GM18502 (cell line): ENCODE results near the gene WIPF1.
A peak's percentile ranks its signal among the peaks of the same experiment; 100 is the strongest.
"Not testable (repeated sequence)": the region's sequence is repeated elsewhere in the genome, so short reads cannot be mapped to it uniquely, and the experiment has no call there.

Source experiments
- ATAC-seq: cut with Tn5 transposase; IDR thresholded peaks from one replicate; pipeline ENCODE4 v1.9.1; 2021; ENCODE audit warnings: mild to moderate bottlenecking; ENCODE audit not compliant: unreplicated experiment, poor library complexity

WIPF1 gene

DNA sequence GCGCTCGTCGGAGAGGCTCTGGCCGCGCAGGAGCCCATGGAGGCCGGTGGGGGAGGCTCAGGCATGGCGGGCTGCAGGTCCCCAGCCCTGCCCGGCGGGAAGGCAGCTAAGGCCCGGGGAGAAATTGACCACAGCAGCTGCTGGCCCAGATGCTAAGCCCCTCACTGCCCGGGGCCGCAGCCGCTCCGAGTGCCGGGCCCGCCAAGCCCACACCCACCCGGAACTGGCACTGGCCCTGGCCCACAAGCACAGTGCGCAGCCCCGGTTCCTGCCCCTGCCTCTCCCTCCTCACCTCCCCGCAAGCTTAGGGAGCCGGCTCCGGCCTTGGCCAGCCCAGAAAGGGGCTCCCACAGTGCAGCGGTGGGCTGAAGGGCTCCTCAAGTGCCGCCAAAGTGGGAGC is 49.0 kb downstream of the WIPF1 start:
- ATAC-seq: not testable (repeated sequence)

DNA sequence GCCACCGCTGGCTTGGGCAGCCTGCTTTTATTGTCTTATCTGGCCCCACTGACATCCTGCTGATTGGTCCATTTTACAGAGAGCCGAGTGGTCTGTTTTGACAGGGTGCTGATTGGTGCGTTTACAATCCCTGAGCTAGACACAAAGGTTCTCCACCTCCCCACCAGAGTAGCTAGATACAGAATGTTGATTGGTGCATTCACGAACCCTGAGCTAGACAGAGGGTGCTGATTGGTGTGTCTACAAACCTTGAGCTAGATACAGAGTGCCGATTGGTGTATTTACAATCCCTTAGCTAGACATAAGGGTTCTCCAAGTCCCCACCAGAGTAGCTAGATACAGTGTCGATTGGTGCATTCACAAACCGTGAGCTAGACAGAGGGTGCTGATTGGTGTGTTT is 49.6 kb downstream of the WIPF1 start:
- not testable (repeated sequence) for ATAC-seq

DNA sequence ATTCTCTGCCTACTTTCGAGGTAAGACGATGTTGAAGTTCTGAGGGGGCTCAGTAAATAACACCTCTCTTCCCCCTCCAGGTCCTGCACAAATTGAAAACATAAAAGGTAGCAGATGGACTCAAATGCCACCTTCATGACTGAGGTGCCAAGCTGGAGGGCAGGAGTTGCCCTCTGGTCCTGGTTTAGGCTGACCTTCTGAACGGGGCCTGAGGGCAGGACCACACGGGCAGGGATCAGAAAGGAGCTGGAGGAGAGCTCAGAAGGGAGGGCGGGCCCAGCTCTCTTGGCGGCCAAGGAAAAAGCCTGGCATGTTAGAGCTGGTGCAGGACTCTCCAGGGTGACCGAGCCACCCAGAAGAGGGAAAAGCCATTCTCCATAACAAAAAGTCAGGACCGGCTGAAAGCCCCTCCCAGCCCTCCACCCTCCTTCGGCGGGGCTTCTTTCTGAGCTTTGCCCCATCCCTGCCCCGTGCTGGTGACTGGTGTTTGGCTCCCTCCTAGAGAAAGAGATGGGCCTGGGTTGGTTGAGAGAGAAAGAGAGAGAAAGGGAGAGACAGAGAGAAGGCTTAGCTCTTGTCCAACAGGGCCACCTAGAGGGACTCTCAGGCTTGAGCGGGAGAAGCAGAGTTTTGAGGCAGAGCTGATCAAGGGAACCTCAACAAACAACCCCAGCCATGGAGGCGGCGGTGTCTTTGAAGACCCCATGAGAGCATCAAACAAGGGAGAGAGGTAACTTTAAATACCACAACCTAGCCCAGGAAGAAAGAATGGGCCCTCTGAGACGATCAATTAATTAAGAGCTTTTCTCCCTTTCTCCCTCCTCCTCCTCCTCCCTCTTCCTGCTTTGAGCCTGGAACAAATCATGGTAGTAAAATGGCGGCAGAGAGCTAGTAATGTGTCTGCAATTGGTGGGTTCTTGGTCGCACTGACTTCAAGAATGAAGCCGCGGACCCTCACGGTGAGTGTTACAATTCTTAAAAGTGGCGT is 50.8 kb downstream of the WIPF1 start:
- peak; percentile 90 for ATAC-seq

DNA sequence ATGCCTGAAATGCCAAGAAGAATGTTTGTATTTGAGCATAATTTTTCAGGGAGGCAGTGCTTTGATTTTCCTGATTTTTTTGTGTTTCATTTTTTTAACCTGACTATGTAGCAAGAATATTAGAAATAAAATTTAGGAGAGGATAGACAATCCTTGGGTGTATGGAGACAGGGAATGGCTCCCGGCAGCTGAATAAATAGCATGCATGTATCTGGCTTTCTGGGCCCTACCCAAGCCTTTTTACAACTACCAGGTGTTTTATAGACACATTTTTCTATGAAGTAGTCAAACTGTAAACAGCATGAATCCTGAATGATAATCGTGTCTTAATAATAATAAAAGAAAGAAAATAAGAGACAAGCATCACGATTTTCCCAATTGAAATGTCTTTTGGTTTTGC is 52.4 kb downstream of the WIPF1 start:
- ATAC-seq: no peak

DNA sequence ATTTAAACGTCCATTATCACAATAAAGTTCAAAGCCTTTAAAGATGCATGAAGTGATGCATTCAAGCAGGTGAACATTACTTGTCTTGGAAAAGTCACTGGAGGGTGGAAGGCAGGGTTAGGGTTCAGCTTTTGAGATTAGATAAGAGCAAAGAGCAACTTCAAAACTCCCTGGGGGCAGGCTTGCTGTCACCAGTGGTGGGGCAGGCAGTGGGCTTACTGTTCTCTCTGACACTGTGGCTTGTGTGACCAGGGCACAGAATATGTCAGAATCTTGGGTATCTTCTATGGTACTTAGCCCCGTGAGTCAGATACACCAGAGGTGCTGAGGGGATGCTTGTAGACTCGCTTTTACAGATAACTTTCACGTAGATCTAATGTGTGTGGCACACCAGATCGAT is 52.8 kb downstream of the WIPF1 start:
- ATAC-seq: no peak

DNA sequence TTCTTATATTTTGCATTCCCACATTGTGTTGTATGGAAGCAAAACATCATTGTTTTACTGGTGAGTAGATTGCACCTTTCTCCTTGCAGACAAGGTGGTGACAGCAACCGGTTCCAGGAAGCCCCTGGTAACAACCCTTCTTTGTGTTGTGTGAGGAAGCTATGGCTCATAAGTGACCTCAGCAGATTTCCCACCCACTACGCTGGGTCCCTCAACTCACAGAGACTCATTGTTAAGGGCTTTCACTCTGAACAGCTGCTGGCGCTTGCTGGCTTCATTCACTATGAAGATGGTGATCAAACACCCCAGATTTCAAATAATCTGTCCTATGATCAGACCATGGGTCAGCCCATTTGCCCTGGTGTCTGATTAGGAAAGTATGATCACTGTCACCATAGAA is 53.4 kb downstream of the WIPF1 start:
- no peak for ATAC-seq

DNA sequence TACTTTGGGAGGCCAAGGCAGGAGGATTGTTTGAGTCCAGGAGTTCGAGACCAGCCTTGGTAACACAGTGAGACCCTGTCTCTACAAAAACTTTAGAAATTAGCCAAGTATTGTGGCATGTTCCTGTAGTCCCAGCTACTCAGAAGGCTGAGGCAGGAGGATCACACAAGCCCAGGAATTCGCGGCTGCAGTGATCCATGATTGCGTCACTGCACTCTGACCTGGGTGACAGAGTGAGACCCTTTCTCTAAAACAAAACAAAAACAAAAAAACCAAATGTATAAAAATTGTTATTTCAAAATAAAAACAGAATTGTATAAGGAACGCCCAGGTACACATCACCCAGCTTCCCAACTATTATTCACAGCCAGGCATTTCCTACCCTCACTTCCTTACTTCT is 56.7 kb downstream of the WIPF1 start:
- no peak for ATAC-seq

DNA sequence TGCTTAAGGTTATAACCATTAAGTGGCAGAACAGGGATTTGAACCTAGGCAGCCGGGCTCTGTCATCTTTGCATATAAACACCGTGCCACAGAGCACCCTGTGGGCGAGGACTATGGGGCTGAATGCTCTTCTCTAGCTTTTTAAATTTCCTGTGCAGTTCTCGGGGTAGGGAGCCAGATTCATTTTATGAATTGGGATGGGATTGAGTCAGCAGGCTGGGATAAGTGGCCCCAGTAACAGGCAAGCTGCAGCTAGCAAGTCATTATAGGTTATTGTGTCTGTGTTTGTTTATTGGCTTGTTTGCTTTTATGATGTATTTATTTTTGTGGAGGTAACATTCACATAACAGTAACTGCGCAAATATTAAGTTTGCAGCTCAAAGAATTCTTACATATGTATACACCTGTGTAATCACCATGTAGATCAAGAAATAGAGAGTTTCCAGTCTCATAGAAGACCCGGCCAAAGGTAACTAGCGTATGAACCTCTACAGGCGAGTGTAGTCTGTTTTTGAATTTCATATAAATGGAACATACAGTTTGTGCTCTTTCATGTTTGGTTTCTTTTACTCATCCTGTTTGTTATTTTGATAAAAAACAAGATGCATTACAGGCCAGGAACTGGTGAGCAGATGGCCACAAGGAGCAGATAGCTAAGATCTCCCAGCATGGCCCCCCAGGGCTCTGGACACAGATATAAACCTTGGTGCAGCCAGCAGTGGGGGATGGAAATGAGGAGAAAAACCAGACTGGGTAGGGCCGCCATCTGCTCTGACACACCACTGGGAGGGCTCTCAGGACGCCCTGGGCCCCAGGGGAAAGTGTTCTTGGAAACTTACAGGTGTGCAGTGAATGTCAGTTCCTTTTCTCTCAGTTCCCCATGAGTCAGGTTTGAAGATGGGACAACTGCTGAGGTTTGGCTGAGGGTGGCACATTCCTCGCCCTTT is 61.6 kb downstream of the WIPF1 start:
- ATAC-seq: no peak

DNA sequence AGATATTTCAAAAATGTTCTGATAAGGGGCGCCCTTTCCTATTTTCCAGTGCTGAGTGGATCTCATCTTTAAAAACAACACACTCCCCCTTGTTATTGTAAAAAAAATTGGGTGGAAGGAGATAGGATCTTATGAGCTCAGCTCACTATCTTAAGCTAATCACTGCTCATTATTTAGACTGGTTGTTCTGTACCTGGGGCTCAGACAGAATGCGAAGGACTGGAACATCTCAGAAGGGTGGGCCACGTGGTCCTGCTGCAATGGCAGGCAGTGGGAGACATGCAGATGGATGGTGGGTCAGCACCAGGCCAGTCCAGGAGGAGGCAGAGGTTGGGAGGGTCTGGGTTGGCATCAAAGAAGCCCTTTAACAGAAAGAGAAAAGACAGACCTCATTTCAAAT is 62.5 kb downstream of the WIPF1 start:
- no peak for ATAC-seq

DNA sequence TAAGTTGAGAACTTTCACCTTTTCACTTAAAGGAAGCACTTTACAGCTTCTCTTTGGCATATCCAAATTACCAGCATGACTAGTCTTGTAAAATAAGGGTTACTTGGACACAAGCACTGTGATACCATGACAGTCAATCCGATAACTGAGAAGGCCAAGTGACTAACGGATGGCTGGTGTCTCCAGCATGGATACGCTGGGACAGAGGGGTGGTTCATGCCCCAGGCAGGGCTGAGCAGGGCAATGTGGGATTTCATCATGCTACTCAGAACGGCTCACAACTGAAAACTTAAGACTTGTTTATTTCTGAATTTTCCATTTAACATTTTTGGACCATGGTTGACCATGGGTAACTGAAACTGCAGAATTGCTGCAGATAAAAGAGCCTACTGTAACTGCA is 67.7 kb downstream of the WIPF1 start:
- ATAC-seq: no peak

DNA sequence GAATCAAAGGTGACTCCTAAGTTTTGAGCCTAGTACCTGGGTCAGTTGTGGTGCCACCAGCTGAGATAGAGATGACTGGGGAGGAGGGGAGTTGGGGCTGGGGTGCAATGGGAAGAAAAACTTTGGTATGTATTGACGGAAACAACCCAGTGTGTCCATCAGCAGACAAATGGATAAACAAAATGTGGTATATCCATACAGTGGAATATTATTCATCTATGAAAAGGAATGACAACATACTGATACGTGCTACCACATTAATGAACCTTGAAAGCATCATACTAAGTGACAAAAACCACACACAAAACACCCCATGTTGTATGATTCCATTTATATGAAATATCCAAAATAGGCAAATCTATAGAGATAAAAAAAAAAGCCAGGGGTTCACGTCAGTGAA is 69.6 kb downstream of the WIPF1 start:
- no peak for ATAC-seq

DNA sequence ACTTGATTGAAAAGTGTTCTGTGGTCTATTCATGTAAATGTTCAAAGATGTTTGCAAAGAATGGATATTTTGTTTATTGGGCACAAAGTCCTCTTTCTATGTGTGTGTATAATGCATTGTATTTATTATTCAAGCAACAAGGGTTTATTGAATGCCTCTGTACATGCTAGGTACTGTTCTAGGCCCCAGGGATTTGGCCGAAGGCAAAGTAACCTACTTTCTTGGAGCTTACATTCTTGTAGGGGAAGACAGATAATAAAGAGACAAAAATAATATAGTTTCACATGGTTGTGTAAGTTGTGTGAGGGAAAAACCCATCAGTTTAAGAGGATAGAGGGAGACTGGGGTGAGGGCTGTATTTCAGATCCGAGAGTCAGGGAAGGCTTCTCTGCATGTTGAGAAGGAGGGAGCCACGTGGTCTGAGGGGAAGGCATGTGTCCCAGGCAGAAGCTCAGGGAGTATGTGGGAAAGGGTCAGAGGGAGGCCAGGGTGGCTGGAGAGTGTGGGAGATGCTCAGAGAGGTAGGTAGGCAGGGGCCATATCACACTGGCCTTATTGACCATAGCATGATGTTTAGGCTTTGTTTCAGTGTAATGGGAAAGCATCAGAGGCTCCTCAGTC is 70.4 kb downstream of the WIPF1 start:
- ATAC-seq: no peak

DNA sequence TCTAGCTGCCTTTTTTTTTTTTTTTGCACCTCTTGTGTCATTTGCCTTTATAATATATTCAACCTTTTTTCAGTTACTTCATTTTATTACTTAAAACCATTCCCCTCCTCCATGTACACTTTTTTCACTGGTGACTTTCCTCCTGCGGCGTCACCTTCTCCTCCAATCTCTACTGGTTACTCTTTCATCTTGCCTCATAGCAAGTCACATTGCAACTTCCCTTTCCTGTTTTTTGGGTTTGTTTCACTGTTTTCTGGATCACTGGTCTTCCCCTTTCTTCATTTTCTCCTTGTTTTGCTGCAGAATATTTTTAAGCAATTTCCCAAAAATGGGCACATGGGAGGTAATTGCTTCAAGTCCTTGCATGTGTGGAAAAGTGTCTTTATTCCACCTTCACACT is 73.1 kb downstream of the WIPF1 start:
- no peak for ATAC-seq

DNA sequence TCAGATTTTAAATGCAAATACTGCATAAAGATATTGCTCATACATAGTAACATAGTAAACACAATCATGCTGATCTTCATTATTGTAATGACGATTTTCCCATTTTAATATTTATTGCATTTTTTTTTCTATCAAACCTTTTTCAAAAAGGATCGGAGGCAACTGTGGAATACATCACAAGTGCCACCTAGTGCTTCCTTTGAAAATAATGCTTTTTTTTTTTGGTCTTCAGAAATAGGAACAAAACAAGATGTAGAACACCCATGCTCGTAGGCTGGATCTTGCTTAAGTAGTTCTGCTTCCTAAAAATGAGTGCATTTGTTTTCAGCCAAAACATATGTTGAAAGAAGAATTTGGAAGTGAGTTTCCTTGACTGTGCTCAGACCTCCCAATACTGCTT is 75.1 kb downstream of the WIPF1 start:
- ATAC-seq: no peak

DNA sequence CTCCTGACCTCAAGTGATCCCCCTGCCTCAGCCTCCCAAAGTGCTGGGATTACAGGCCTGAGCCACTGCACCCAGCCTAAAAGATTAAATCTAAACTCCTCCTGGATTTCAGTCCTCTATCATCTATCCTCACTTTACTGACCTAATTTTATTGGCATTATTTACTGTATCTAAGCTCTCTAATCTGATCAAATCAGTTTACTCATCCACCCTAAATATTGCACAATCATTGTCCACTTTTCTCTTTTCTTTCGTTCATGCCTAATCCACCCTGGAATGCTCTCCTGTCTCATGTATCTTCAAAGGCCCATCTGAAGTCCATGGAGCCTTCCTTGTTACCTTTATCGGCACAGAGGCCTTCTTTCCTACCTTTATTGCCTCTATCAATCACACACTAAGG is 79.2 kb downstream of the WIPF1 start:
- no peak for ATAC-seq

DNA sequence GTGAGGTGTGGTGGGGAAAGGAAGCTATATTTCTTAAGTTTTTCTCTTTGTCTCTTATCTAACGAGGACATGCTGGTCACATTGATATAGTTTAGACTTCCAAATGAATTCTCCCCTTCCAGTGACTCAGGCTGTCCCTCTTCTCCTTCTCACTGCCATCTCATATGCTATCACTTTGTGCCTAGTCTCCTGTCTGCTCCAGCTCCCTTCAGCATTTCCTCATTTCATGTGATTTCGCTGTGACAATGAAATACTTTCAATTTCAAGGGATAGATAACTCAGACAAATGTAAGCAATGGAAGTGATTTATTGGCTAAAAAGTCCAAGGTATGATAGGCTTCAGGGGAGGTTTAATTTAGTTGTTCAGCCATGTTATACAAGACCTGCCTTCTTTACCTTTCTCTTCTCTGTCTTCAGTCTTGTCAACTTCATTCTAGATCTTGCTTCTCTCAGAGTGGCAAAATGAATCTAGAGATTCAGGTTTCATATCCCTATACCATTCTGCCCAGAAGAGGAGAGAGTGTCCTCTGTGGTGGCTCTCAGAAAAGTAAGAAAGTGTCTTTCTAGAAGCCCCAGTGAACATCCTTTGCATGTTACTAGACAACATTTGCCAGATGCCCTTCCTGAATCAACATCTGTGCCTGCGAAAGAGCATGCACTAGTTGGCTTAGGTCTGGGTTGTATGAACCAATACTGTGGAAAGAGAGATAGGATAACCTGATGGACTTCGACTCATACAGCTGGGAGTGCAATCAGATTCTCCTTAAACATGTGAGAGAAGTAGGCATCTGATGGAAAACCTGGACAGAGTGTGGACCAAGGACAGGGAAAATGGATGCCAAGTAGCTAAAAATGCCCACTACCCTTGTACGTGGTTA is 80.9 kb downstream of the WIPF1 start:
- ATAC-seq: no peak

DNA sequence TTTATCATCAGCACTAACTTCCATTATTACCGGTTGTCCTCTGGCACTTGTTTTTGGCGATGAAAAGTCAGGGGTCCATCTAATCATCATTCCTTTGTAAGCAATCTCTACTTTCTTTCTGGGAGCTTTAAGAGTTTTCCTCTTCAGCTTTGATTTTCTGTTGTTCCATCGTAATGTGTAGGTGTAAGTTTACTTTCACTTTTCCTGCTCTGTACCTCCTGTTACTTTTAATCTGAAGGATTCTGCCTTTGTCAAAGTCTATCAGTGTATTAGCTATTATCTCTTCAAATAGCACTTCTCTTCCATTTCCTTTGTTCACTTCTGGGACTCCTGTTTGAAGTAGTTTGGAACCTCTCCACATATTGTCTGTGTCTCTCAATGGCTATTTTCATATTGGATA is 85.3 kb downstream of the WIPF1 start:
- ATAC-seq: no peak

DNA sequence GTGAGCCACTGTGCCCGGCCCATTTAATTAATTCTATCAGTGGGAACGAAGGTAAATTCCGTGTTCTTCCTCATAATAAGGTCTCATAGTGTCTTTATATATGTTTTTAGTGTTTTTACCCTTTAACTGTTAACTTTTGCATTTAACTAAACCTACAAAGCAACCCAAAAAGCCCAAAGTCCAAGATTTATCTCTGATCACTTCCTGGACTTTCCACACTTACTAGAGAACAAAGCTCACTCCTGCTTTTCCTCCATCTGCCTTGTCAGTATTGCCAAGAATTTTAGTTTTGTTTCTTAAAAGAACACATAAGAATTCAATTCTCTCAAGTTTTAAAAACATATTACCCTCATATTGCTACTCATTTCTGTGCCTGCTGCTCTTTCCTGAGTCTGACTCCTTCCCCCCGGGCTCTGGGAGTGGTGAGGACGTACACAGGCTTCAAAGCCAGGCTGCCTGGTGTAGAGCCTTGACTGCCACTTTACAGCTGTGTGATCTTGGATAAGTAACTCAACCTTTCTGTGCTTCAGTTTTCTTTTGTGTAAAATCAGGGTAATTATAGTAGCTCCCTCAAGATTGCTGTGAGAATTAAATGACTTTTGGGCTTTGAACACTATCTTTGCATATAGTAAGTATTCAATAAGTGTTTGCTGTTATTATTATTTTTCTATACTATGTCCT is 85.9 kb downstream of the WIPF1 start:
- ATAC-seq: no peak

DNA sequence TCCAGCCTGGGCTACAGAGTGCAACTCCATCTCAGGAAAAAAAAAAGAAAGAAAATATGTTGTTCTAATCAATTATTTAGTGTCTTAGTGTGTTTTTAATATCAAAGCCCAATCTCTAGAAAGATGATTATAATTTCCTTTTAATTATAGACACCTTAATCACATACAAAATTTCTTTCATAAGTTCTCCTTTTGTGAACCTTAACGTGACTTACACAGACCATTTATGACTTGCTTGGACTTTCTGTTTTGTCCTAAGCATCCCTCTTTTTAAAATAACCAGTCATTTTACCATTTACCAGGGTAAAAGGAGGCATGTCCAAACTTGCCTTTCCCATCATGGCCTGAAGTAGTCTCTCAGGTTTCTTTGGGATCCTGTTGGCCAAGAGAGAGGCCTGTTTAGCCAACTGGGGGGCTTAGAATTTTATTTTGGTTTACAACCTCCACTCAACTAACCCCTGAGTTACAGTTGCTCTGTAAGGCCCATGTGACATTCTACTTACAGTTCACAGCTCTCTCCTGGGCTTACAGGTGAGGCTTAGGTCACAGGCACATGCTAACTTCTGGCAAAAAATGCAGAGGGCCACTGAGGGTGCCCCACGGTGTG is 86.9 kb downstream of the WIPF1 start:
- no peak for ATAC-seq
